Activated T-cell treated with anti-CD3 and anti-CD28 coated beads, Interleukin-2, amount 50 U/mL, for 1 hour (primary cell): ENCODE measurements around the gene PTPN13.
"Not testable (repeated sequence)": the region's sequence is repeated elsewhere in the genome, so short reads cannot be mapped to it uniquely, and the experiment has no call there.

Source experiments
- DNase-seq: peaks from one replicate; pipeline ENCODE4 v3.0.0-alpha.2; 2020

Gene PTPN13

GRCh38 chr4:86641516-86642090 is 47.5 kb downstream of the PTPN13 start:
- no peak for DNase-seq

DNA sequence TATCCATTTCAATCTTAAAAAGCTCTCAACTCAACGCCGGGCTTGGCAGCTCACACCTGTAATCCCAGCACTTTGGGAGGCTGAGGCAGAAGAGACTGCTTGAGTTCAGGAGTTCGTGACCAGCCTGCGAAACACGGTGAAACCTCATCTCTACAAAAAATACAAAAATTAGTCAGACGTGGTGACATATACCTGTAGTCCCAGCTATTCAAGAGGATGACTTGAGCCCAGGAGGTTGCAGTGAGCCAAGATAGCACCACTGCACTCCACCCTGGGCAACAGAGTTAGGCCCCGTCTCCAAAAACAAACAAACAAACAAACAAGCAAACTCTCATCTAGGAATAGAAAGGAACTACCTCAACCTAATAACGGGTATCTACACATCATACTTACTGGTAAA is 50.8 kb downstream of the PTPN13 start:
- DNase-seq, result no peak

GRCh38 chr4:86652332-86652932 is 58.3 kb downstream of the PTPN13 start:
- DNase-seq, result no peak

GRCh38 chr4:86653237-86653865 is 59.2 kb downstream of the PTPN13 start:
- DNase-seq, result no peak

GRCh38 chr4:86656781-86657180 is 62.7 kb downstream of the PTPN13 start:
- not testable (repeated sequence) for DNase-seq

GRCh38 chr4:86657382-86657781 is 63.3 kb downstream of the PTPN13 start:
- DNase-seq, result no peak

DNA sequence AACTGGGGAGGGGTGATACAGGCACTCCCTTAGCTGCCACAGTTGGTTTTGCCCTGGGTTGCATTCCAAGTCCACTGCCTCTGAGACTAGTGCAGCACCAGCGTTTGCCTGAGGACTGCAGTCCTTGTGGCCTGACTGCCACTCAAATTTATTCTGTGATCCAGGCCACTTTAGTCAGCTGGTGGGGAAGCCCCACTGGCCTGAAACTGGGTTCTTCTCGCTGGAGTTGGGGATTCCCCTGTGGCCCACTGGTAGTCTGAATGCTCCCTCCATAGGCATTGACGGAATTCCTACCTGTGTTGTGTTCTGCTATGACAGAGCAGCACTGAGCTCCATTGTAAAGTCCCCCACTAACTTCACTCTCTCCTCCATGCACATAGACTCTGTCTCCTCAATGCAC is 63.8 kb downstream of the PTPN13 start:
- DNase-seq, result no peak

DNA sequence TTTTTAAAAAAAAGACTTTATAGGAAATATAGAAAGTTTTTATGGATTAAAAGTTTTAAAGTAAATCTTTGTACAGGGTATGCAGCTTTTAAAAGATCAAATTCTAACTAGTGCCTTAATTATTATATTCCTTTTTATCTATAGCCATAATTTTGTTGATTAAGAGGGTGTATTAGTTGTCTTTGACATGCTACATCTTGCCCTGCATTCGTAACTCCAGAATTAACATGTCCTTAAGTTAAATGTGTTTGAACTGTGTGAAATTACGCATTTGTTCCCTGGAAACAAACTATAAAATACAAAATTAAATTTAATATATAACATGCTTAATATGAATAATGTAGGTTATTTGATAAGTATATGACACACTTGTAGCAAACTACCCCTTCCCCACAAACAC is 66.3 kb downstream of the PTPN13 start:
- no peak for DNase-seq

GRCh38 chr4:86661006-86661405 is 66.9 kb downstream of the PTPN13 start:
- no peak for DNase-seq

GRCh38 chr4:86661418-86661817 is 67.3 kb downstream of the PTPN13 start:
- no peak for DNase-seq

DNA sequence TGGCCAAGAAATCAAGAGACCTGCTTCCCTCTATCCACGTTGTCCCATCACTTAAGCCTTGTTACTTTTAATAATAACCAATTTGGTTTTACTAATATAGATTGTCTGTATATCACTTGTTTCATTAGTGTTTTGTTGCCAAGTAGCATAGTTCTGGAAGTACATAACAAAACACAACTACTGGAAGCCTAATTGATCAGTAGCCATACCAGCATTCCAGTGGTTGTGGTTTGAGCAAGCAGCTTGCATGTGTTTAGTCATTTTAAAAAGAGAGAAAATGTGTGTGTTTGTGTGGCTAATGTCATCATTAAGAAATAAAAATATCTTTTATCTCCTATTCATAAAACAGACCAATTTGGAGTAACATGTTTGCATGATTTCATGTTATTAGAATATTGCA is 70.8 kb downstream of the PTPN13 start:
- DNase-seq, result no peak

GRCh38 chr4:86670298-86670697 is 76.2 kb downstream of the PTPN13 start:
- no peak for DNase-seq

DNA sequence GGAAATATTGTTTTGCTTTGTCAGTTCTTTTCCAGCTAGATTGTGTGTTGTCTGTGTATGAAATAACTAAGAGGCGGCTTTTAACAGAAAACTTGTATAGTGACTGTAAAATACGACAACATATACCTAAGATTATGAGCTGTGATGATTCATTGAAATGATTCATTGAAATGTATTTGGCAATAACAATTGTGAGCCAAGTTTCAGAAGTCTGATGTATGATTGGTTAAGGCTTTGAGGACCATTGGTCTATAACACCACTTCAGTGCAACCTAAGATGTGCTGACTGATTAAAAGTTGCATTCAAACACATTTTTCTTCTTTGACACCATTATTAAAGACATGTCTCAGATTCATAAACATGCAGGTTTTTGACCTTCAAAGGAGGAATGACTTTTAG is 76.6 kb downstream of the PTPN13 start:
- DNase-seq, result no peak

DNA sequence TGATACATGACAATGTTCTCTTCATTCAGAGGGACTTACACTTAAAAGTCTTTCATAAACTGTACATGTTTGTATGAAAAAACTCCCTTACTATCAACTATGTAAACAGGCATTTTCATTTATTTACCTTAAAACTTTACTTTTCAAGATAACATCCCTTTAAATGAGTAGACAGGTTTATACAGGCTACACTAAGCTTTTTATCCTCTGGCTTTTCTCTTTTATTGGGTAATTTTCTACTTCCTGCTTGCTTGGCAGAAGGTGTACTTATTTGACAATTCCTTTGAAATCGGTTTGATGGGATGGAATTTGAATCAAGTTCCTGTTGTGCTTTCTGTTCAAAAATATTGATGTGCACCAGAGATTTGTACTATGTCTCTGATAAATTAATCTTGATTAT is 81.4 kb downstream of the PTPN13 start:
- no peak for DNase-seq

- DNase-seq, result no peak
Measured at GRCh38 chr4:86678796-86679195, 84.7 kb downstream of the PTPN13 start.

DNA sequence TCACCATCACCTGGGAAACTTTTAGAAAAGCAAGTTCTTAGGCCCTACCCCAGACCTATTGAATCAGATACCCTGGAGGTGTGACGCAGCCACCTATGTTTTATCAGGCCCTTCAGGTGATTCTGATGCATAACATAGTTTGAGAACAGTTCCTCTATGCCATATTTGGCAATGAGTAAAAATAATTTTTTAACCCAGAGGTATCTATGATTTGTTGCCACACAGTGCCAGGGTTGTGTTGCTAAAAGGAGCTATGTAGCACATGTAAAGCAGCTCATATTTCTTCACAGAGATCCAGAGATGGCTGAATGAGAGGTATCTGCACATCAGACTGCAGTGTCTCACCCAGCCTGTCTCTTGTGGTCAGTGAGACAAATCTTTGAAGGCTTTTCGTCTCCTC is 85.3 kb downstream of the PTPN13 start:
- no peak for DNase-seq

DNA sequence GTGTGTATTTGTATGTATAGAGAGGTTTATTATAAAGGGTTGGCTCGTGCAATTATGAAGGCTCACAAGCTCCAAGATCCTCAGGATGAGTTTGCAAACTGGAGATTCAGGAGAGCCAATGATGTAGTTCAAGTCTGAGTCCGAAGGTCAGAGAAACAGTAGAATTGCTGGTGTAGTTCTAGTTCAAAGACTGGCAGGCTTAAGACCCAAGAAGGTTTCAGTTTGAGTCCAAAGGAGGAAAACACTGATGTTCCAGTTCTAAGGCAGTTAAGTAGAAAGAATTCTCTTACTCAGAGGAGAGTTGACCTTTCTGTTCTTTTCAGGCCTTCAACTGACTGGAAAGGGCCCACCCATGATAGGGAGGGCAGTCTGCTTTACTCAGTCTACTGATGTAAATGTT is 89.1 kb downstream of the PTPN13 start:
- no peak for DNase-seq

DNA sequence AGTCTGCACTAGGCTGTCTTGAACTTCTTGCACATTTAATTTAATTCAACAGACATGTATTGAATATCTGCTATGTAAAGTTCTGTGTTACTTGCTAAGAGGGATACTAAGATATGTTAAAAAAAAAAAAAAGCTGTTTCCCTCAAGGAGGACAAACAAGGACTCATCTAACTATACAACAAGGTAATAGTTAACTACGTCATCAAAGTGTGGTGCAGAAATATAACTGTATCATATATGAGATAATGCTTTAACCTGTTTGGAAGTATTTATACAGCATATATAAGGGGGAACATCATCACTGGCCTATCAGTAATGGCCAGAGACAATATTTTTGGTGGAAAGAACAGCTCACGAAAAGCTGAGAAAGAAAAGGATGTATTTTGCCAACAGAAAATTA is 89.9 kb downstream of the PTPN13 start:
- no peak for DNase-seq

DNA sequence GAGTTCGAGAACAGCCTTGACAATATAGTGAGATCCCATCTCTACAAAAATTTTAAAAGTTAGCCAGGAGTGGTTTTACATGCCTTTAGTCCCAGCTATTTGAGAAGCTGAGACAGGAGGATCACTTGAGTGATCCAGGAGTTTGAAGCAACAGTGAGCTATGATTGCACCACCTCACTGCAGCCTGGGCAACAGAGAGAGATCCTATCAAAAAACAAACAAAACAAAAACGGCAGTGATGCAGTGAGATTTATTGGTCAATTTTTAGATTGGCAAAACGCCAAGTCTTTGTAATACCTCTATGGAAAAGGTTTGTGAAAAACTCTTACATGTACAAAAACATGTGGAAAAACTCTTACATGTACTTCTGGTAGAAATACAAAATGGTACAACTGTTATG is 91.3 kb downstream of the PTPN13 start:
- no peak for DNase-seq

DNA sequence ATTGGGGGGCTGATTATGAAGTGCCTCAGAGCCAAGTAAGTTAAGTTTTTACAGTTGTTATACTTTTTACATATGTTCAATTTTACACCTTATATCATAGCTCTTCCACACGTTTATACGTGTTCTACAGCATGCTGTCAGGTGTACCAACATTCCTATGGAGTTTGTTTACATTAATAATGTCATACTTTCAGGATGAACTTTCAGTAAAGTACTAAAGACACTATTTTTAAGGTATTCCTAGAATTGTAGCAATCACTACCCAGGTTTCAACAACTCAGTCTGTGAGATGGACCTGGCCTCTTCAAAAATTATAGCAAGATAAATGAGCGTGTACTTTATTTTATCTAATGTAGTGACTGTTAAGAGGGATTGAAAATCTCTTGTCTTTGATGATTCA is 92.6 kb downstream of the PTPN13 start:
- no peak for DNase-seq

DNA sequence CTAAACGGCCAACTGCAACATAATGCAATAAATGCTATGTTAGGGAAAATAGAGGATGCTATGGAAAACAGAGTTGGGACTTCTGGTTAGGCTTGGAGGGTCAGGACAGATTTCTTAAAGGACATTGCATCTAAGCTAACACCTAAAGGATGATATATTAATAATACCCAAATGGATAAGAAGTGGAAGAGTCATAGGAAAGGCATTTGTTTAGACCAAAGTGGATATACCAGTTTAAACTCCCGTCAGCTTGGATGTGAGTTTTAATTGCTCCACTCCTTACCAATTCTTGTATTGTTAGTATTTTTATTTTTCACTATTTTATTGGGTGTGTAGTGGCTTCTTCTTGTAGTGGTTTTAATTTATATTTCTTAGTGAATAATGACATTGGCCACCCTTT is 93.9 kb downstream of the PTPN13 start:
- no peak for DNase-seq

GRCh38 chr4:86704601-86705000 is 110.5 kb downstream of the PTPN13 start:
- DNase-seq, result no peak

DNA sequence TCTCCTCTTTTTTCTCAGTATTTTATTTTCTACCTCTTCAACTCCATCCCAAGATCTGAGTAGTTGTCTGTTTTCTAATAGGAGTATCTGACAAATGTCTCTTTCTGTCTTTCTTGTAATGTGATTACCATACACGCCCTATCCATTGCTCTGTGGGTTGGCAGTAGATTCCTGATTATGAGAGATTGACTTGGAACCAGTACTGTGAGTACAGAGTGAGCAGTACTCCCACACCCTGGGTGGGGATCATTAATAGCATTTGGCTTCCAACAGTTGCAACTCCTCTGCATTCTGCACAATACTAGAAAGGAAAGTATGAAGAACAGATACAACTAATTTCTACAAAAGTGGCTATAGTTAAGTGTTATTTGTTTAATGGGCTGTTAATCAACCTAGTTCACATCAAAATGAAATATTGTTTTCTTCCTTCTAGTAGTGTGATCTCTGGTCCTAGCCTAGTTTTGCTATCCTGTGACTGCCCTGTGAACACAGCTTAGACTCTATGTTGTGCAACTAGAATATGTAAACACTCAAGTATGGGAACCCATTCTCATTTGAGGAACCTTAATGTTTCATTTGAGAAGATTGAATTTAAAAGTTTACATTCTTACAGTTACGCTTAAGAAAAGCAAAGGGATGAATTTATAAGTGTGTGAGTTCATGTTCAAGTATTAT is 112.9 kb downstream of the PTPN13 start:
- no peak for DNase-seq

DNA sequence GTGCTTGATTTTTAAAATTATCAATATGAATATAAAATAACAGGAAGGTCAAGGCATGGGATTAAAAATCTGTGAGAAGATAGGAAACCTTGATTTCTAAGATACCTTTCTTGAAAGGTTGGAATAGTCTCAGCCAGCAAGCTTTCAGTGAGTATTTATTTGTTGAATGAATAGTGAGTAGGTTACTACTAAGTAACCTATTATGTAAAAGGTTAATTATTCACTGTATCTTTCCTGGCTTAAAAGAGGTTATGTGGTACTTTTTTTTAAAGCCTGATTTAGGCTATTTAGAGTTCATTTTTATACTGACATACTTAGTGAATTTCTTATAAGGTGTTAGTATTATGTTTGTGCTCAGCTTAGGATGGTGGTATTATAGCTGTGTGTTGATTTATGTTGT is 123.5 kb downstream of the PTPN13 start:
- DNase-seq, result no peak
